PC-9 (cell line): ENCODE results near the gene COL6A1. TPM values are rescaled to one million over a fixed set of nuclear protein-coding genes. Genes with fewer than 3 reads are reported as not detected.

Experiments used
- BruUV-seq: library from RNA; stranded (reverse); fragments of 400-500 nt; replicated peaks from 2 replicates; lab custom pipeline; 2021; lab: Mats Ljungman, UMichigan
- CTCF ChIA-PET: fragments of 300-600 bp; sonication (Branson Sonifier 250); formaldehyde crosslinking; loops from one replicate; lab custom pipeline; 2022; ENCODE audit warnings: antibody characterized with exemption; lab: Charles Lee
- POLR2A ChIA-PET: fragments of 300-600 bp; sonication (Branson Sonifier 250); formaldehyde crosslinking; loops from one replicate; lab custom pipeline; 2022; ENCODE audit warnings: antibody characterized with exemption; ENCODE audit not compliant: unreplicated experiment; lab: Charles Lee
- DNase-seq, 2 experiments: peaks; one replicate each; pipeline versions ENCODE4 v3.0.0 to v3.0.0-alpha.2; 2015 to 2022; ENCODE audit warnings: mixed read lengths in 1 of 2
- H2AFZ ChIP-seq: fragments of 200-600 bp; sonication (generic); 2 replicates; pipeline ENCODE4 v1.8.1; 2017; ENCODE audit warnings: antibody characterized with exemption
- H3F3A ChIP-seq: fragments of 200-600 bp; sonication (generic); 2 replicates; pipeline ENCODE4 v1.8.1; 2017; ENCODE audit warnings: antibody characterized with exemption, mild to moderate bottlenecking, low read depth; ENCODE audit not compliant: insufficient read depth
- H3K27ac ChIP-seq: fragments of 200-600 bp; sonication (generic); 2 replicates; pipeline ENCODE4 v1.6.1; 2016; ENCODE audit warnings: mixed run types
- H3K27me3 ChIP-seq: fragments of 200-600 bp; sonication (generic); 2 replicates; pipeline ENCODE4 v1.6.1; 2016; ENCODE audit warnings: low read depth, mixed run types; ENCODE audit not compliant: insufficient read depth
- H3K36me3 ChIP-seq: fragments of 200-600 bp; sonication (generic); 2 replicates; pipeline ENCODE4 v1.6.1; 2016; ENCODE audit warnings: low read depth, mixed run types
- H3K4me1 ChIP-seq: fragments of 200-600 bp; sonication (generic); replicated peaks from 2 replicates; pipeline ENCODE4 v1.6.1; 2016; ENCODE audit warnings: mixed run types; ENCODE audit not compliant: insufficient read depth
- H3K4me2 ChIP-seq: fragments of 200-600 bp; sonication (generic); 2 replicates; pipeline ENCODE4 v1.6.1; 2017; ENCODE audit warnings: mixed run types
- H3K4me3 ChIP-seq: fragments of 200-600 bp; sonication (generic); 2 replicates; pipeline ENCODE4 v1.6.1; 2016; ENCODE audit warnings: mixed run types
- H3K79me2 ChIP-seq: fragments of 200-600 bp; sonication (generic); 2 replicates; pipeline ENCODE4 v1.6.1; 2017; ENCODE audit warnings: low read depth, mixed run types
- H3K9me2 ChIP-seq: fragments of 200-600 bp; sonication (generic); 2 replicates; pipeline ENCODE4 v1.8.1; 2017; ENCODE audit warnings: mild to moderate bottlenecking; ENCODE audit not compliant: insufficient read depth
- H3K9me3 ChIP-seq: fragments of 200-600 bp; sonication (generic); 2 replicates; pipeline ENCODE4 v1.8.1; 2016; ENCODE audit warnings: low read depth; ENCODE audit not compliant: insufficient read depth
- H4K20me1 ChIP-seq: fragments of 200-600 bp; sonication (generic); 2 replicates; pipeline ENCODE4 v1.8.1; 2017; ENCODE audit not compliant: insufficient read depth
- EZH2 ChIP-seq: fragments of 200-600 bp; sonication (generic); IDR thresholded peaks from 2 replicates; pipeline ENCODE4 v1.8.0; 2017; ENCODE audit warnings: antibody characterized with exemption, low read depth
- intact Hi-C: fragments of 100-400 bp; cut with micrococcal nuclease; formaldehyde crosslinking; loops from one replicate; pipeline ENCODE4 v1.10.0; 2022; ENCODE audit not compliant: unreplicated experiment
- total RNA-seq: library from RNA; stranded (reverse); gene quantifications from 2 replicates; pipeline ENCODE4 v1.2.3, GENCODE V29; 2021
- TF ChIP-seq, protein P1 (sequence below): fragments of 200-600 bp; sonication (generic); conservative IDR thresholded peaks from 2 replicates; pipeline ENCODE4 v1.6.1; 2017; ENCODE audit warnings: mixed run types, antibody characterized with exemption, mild to moderate bottlenecking, moderate library complexity

Gene COL6A1
- total RNA-seq, 1 experiment from 2014 or later, result 43.1 TPM

DNA sequence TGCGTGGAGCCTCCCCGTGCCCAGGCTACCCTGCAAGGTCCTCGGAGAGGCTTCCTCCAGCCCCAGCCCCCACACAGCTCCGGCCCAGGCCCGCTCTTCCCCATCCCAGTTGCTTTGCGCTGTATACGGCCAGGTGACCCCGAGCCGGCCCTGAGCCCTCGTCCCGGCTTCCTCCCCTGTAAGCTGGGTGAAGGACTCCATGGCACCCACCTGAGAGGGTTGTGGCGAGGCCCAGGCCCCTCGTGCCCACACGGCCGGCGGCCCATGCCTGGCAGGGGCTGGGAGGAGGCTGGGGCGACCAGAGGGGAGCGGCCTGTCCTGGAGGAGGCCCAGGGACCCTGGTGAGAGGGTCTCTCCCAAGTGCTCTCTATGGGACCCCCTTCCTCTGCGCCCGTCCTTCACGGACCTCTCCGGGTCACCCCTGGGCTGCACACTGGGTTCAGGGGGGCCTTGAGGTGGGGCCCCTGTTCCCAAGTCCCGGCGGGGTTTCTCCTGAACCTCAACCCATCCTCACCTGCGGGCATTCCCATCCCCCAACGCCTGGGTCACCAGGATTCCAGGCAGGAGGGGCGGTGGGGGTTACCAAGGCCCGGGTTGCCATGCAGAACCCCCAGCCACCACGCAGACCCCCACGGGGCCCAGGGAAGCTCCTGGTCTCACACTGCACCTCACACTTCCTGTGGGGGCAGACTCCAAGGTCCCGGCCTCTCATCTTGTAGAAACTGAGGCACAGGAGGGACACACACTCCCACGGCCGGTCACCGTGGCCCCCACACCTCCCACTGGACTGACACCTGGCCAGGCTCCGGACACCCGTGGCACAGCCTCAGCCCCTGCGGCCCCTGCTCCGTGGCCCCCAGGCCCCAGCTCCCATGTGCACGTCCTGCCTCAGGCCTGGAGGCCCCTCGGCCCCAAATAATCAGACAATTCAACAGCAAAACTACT is 25.2 kb downstream of the COL6A1 start:
- intact Hi-C loops, result no loop called here
- H3K9me3 ChIP-seq, result no peaks in the 10 kb centered on the region
- H3F3A ChIP-seq, result peaks cover 5% of the 10 kb centered on the region; the same call in 1 of the 2 replicates
- TF ChIP-seq EZH2, result no peak
- TF ChIP-seq, protein P1, sequence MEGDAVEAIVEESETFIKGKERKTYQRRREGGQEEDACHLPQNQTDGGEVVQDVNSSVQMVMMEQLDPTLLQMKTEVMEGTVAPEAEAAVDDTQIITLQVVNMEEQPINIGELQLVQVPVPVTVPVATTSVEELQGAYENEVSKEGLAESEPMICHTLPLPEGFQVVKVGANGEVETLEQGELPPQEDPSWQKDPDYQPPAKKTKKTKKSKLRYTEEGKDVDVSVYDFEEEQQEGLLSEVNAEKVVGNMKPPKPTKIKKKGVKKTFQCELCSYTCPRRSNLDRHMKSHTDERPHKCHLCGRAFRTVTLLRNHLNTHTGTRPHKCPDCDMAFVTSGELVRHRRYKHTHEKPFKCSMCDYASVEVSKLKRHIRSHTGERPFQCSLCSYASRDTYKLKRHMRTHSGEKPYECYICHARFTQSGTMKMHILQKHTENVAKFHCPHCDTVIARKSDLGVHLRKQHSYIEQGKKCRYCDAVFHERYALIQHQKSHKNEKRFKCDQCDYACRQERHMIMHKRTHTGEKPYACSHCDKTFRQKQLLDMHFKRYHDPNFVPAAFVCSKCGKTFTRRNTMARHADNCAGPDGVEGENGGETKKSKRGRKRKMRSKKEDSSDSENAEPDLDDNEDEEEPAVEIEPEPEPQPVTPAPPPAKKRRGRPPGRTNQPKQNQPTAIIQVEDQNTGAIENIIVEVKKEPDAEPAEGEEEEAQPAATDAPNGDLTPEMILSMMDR, result no peak
- DNase-seq, result no peak
- H3K27ac ChIP-seq, result no peak overlapping the region
- H2AFZ ChIP-seq, result no peak overlapping the region
- no peak overlapping the region for H3K4me2 ChIP-seq
- no peaks in the 10 kb centered on the region for H3K79me2 ChIP-seq
- no peaks in the 10 kb centered on the region for H3K9me2 ChIP-seq
- H3K36me3 ChIP-seq, result no peaks in the 10 kb centered on the region
- H4K20me1 ChIP-seq, result no peaks in the 10 kb centered on the region
- ChIA-PET CTCF (no interaction called here), POLR2A (no interaction called here)
- no TSS peak for BruUV-seq
- H3K4me3 ChIP-seq, result no peak overlapping the region
- H3K27me3 ChIP-seq, result no peaks in the 10 kb centered on the region
- no peaks in the 10 kb centered on the region for H3K4me1 ChIP-seq

DNA sequence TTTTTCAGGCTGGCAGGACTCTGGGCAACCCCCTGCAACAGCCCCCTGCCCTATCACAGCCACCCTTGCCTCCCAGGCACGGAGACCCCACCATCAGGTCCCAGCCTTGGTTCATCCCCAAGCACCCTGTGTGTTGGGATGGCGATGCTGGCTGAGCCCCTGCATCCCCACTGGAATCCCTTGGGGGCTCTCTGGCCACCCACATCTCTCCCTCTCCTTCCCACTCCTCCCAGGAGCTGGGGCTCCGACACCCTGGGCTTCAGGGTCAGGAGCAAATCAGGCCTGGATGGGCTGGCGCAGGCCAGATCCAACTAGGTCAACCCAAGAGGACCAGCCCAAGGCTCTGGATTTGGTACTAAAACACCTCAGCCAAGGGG is 25.9 kb downstream of the COL6A1 start:
- Histone ChIP-seq H3K9me2 (no peaks in the 10 kb centered on the region), H3K27me3 (no peaks in the 10 kb centered on the region), H3K79me2 (no peaks in the 10 kb centered on the region), H3K4me1 (no peaks in the 10 kb centered on the region), H3K4me3 (no peak overlapping the region), H4K20me1 (no peaks in the 10 kb centered on the region), H3K27ac (no peak overlapping the region), H2AFZ (no peak overlapping the region), H3K9me3 (no peaks in the 10 kb centered on the region), H3K4me2 (no peak overlapping the region), H3K36me3 (no peaks in the 10 kb centered on the region), H3F3A (peaks cover 5% of the 10 kb centered on the region; the same call in 1 of the 2 replicates)
- intact Hi-C loops, result no loop called here
- CTCF ChIA-PET, result no interaction called here
- no TSS peak for BruUV-seq
- TF ChIP-seq, protein P1, result no peak
- no peak for TF ChIP-seq EZH2
- POLR2A ChIA-PET, result no interaction called here
- no peak for DNase-seq

DNA sequence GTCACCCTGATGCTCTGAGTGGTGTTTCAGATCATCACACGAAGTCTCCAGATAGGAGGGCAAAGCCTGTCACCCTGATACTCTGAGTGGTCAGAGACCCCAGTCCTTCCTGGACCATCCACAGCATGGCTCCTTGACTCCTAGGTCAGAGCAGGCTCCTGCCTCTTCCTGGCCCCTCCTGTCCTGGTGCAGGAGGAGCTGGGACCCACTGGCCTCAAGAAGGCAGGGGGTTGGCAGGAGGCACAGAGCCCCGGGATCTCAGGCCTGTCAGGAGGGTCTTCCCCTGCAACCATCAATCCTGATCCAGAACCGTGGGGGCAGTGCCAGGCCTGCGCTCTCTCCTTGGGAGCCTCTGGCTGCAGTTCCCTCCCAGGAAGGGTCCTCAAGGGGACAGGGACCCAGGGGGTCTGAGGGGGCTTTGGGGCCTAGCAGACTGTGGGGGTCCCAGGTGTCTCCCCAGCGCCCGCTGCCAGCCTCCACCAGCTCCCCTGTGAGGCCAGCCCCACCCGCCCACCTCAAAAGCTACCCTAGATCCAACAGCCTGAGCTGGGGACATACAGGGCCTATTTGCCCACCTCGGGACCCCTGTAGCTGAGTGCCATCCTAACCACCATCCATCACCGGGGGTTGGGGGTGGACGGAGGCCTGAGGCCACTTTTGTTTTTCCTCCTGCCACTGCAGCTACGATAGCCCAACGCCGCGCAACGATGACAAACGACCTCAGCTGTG is 27.5 kb downstream of the COL6A1 start:
- H3F3A ChIP-seq, result peaks cover 5% of the 10 kb centered on the region; the same call in 1 of the 2 replicates
- H3K27ac ChIP-seq, result no peak overlapping the region
- H3K9me3 ChIP-seq, result no peaks in the 10 kb centered on the region
- H3K79me2 ChIP-seq, result no peaks in the 10 kb centered on the region
- H2AFZ ChIP-seq, result no peak overlapping the region
- no peaks in the 10 kb centered on the region for H3K4me1 ChIP-seq
- H3K27me3 ChIP-seq, result no peaks in the 10 kb centered on the region
- no peak for TF ChIP-seq EZH2
- TF ChIP-seq, protein P1, result no peak
- no peak overlapping the region for H3K4me2 ChIP-seq
- ChIA-PET CTCF (no interaction called here), POLR2A (no interaction called here)
- H4K20me1 ChIP-seq, result no peaks in the 10 kb centered on the region
- H3K4me3 ChIP-seq, result no peak overlapping the region
- no peaks in the 10 kb centered on the region for H3K9me2 ChIP-seq
- DNase-seq, result no peak
- H3K36me3 ChIP-seq, result no peaks in the 10 kb centered on the region
- intact Hi-C loops, result no loop called here
- no TSS peak for BruUV-seq
